Ishikawa (cell line): Measurements from ENCODE around the gene MACROD2.

Source experiments
- CEBPB ChIP-seq: IDR thresholded peaks from 2 replicates; pipeline ENCODE4 v1.6.1; 2012
- CREB1 ChIP-seq: IDR thresholded peaks from 2 replicates; pipeline ENCODE4 v1.6.1; 2012; ENCODE audit warnings: low read depth
- EGR1 ChIP-seq: IDR thresholded peaks from 2 replicates; pipeline ENCODE4 v1.6.1; 2012
- EP300 ChIP-seq: IDR thresholded peaks from 2 replicates; pipeline ENCODE4 v1.6.1; 2012; ENCODE audit warnings: borderline replicate concordance
- FOXM1 ChIP-seq: IDR thresholded peaks from 2 replicates; pipeline ENCODE4 v1.6.1; 2012; ENCODE audit warnings: low read depth, borderline replicate concordance
- MAX ChIP-seq: IDR thresholded peaks from 2 replicates; pipeline ENCODE4 v1.6.1; 2012
- NFIC ChIP-seq: IDR thresholded peaks from 2 replicates; pipeline ENCODE4 v1.6.1; 2012
- RAD21 ChIP-seq: IDR thresholded peaks from 2 replicates; pipeline ENCODE4 v1.6.1; 2012; ENCODE audit warnings: low read depth
- REST ChIP-seq: IDR thresholded peaks from 2 replicates; pipeline ENCODE4 v1.6.1; 2012; ENCODE audit warnings: low read depth, mild to moderate bottlenecking
- TAF1 ChIP-seq: IDR thresholded peaks from 2 replicates; pipeline ENCODE4 v1.6.1; 2012; ENCODE audit warnings: low read depth, mild to moderate bottlenecking
- TCF12 ChIP-seq: IDR thresholded peaks from 2 replicates; pipeline ENCODE4 v1.6.1; 2012; ENCODE audit warnings: low read depth
- TEAD4 ChIP-seq: IDR thresholded peaks from 2 replicates; pipeline ENCODE4 v1.6.1; 2012
- USF1 ChIP-seq: IDR thresholded peaks from 2 replicates; pipeline ENCODE4 v1.6.1; 2012
- YY1 ChIP-seq: IDR thresholded peaks from 2 replicates; pipeline ENCODE4 v1.6.1; 2012; ENCODE audit warnings: low read depth
- ZBTB7A ChIP-seq: IDR thresholded peaks from 2 replicates; pipeline ENCODE4 v1.6.1; 2012; ENCODE audit warnings: low read depth

MACROD2 gene

GRCh38 chr20:14193885-14194284, 198.6 kb downstream of the MACROD2 start:
- TF ChIP-seq RAD21: peak; percentile 20
- TF ChIP-seq TAF1: no peak

GRCh38 chr20:14197097-14197496, 201.8 kb downstream of the MACROD2 start:
- TF ChIP-seq CEBPB: no peak
- TF ChIP-seq FOXM1: no peak
- TF ChIP-seq YY1: no peak
- no peak for TF ChIP-seq ZBTB7A
- no peak for TF ChIP-seq EGR1
- no peak for TF ChIP-seq EP300
- TF ChIP-seq USF1: no peak
- TF ChIP-seq CREB1: no peak
- no peak for TF ChIP-seq REST
- TF ChIP-seq RAD21: no peak
- no peak for TF ChIP-seq TCF12
- no peak for TF ChIP-seq TEAD4
- TF ChIP-seq MAX: no peak
- TF ChIP-seq TAF1: no peak
- TF ChIP-seq NFIC: no peak

GRCh38 chr20:14198416-14198815, 203.1 kb downstream of the MACROD2 start:
- TF ChIP-seq EGR1 (no peak), MAX (no peak), CEBPB (no peak), RAD21 (no peak), REST (no peak), TCF12 (no peak), NFIC (no peak), USF1 (no peak), ZBTB7A (no peak), YY1 (no peak), TAF1 (no peak), CREB1 (no peak), TEAD4 (no peak), FOXM1 (no peak)

GRCh38 chr20:14199111-14199510, 203.8 kb downstream of the MACROD2 start:
- TF ChIP-seq TAF1: no peak
- no peak for TF ChIP-seq REST
- no peak for TF ChIP-seq YY1
- TF ChIP-seq ZBTB7A: no peak
- no peak for TF ChIP-seq TCF12
- no peak for TF ChIP-seq USF1

- TF ChIP-seq USF1 (no peak), REST (no peak), FOXM1 (no peak), EP300 (no peak), EGR1 (no peak), CREB1 (no peak), MAX (no peak), ZBTB7A (no peak), TEAD4 (no peak), CEBPB (no peak), TCF12 (no peak), TAF1 (no peak)
These were observed 208.3 kb downstream of the MACROD2 start for GRCh38 chr20:14203657-14204056.
